HepG2 (cell line): ENCODE data around the gene CLDN7. TPM values are rescaled to one million over a fixed set of nuclear protein-coding genes. Genes with fewer than 3 reads are reported as not detected.

ENCODE experiments used
- CCDC6 ChIP-seq: sonication (generic); formaldehyde crosslinking; IDR thresholded peaks from 2 replicates; pipeline ENCODE4 v1.8.1; 2022; ENCODE audit warnings: mild to moderate bottlenecking, missing genetic modification reagents, moderate library complexity
- CEBPG ChIP-seq: IDR thresholded peaks from 2 replicates; pipeline ENCODE4 v1.6.1; 2016
- CHCHD3 ChIP-seq: sonication (generic); formaldehyde crosslinking; IDR thresholded peaks from 2 replicates; pipeline ENCODE4 v1.8.0; 2022; ENCODE audit warnings: mild to moderate bottlenecking, missing genetic modification reagents, moderate library complexity
- MED1 ChIP-seq: sonication (generic); formaldehyde crosslinking; IDR thresholded peaks from 2 replicates; pipeline ENCODE4 v1.4.0; 2020; ENCODE audit warnings: missing genetic modification reagents
- PHF20 ChIP-seq: sonication (generic); formaldehyde crosslinking; IDR thresholded peaks from 2 replicates; pipeline ENCODE4 v1.5.0; 2020; ENCODE audit warnings: mild to moderate bottlenecking, missing genetic modification reagents
- POLR2G ChIP-seq: fragments of 200-400 bp; formaldehyde crosslinking; IDR thresholded peaks from 2 replicates; pipeline ENCODE4 v1.6.1; 2018; ENCODE audit warnings: mild to moderate bottlenecking, low read depth, low read length, moderate library complexity
- SRY ChIP-seq: sonication (generic); formaldehyde crosslinking; IDR thresholded peaks from 2 replicates; pipeline ENCODE4 v1.8.0; 2022; ENCODE audit warnings: mild to moderate bottlenecking, missing genetic modification reagents
- TARDBP ChIP-seq: sonication (generic); formaldehyde crosslinking; IDR thresholded peaks from 2 replicates; pipeline ENCODE4 v1.8.0; 2022; ENCODE audit warnings: mild to moderate bottlenecking, missing genetic modification reagents
- TCF7 ChIP-seq: sonication (generic); IDR thresholded peaks from 2 replicates; pipeline ENCODE4 v1.6.1; 2016; ENCODE audit warnings: antibody characterized with exemption, low read depth
- YEATS4 ChIP-seq: sonication (generic); formaldehyde crosslinking; IDR thresholded peaks from 2 replicates; pipeline ENCODE4 v1.4.0; 2020; ENCODE audit warnings: missing genetic modification reagents, borderline replicate concordance
- ZC3H13 ChIP-seq: sonication (generic); formaldehyde crosslinking; IDR thresholded peaks from 2 replicates; pipeline ENCODE4 v1.8.1; 2023; ENCODE audit warnings: mild to moderate bottlenecking, missing genetic modification reagents, moderate library complexity
- ZNF160 ChIP-seq: sonication (generic); formaldehyde crosslinking; IDR thresholded peaks from 2 replicates; pipeline ENCODE4 v1.8.0; 2022; ENCODE audit warnings: mild to moderate bottlenecking, inconsistent platforms, missing genetic modification reagents
- ZNF329 ChIP-seq: sonication (generic); formaldehyde crosslinking; IDR thresholded peaks from 2 replicates; pipeline ENCODE4 v1.9.0; 2021; ENCODE audit warnings: low read depth, mild to moderate bottlenecking, missing genetic modification reagents
- ZNF432 ChIP-seq: sonication (generic); formaldehyde crosslinking; IDR thresholded peaks from 2 replicates; pipeline ENCODE4 v1.5.0; 2020; ENCODE audit warnings: missing genetic modification reagents, mild to moderate bottlenecking, borderline replicate concordance
- ZNF589 ChIP-seq: sonication (generic); formaldehyde crosslinking; conservative IDR thresholded peaks from 2 replicates; pipeline ENCODE4 v1.8.0; 2022; ENCODE audit warnings: mild to moderate bottlenecking, moderate library complexity, missing genetic modification reagents
- polyA plus RNA-seq, 8 experiments: library from polyadenylated mRNA; depleted of rRNA in 3 of 8; stranded (reverse) in 7 of 8; unstranded in 1 of 8; fragments of >200 nt; fragmentation: Illumina TruSeq in 4 of 8; extraction: Trizol in 4 of 8; gene quantifications; 2 replicates each; pipeline versions ENCODE4 v1.2.1 to v1.2.3, GENCODE V29; 2011 to 2016; ENCODE audit warnings: low read depth in 4 of 8, missing spikeins in 1 of 8, mixed read lengths in 1 of 8; ENCODE audit not compliant: insufficient read depth in 1 of 8
- total RNA-seq, 5 experiments: library from RNA; depleted of rRNA; stranded (reverse); fragments of >200 nt; fragmentation: Illumina TruSeq; extraction: Trizol; gene quantifications; 2 replicates each; pipeline ENCODE4 v1.2.3, GENCODE V29; 2016; ENCODE audit warnings: low read depth in 1 of 5
- TF ChIP-seq, protein P1 (sequence below), 2 experiments: sonication (generic) in 1 of 2; formaldehyde crosslinking in 1 of 2; IDR thresholded peaks; 2 replicates each; pipeline versions ENCODE4 v1.4.0 to v1.6.1; 2018 to 2020; ENCODE audit warnings: missing genetic modification reagents in 2 of 2, borderline replicate concordance in 1 of 2, low read depth in 1 of 2, mild to moderate bottlenecking in 1 of 2, missing biosample characterization in 1 of 2
- TF ChIP-seq, protein P2 (sequence below): sonication (generic); formaldehyde crosslinking; IDR thresholded peaks from 2 replicates; pipeline ENCODE4 v1.4.0; 2020; ENCODE audit warnings: missing genetic modification reagents
- TF ChIP-seq, protein P3 (sequence below): sonication (generic); formaldehyde crosslinking; IDR thresholded peaks from 2 replicates; pipeline ENCODE4 v1.4.0; 2020; ENCODE audit warnings: low read depth, mild to moderate bottlenecking, missing genetic modification reagents
- TF ChIP-seq, protein P4 (sequence below): IDR thresholded peaks from 2 replicates; pipeline ENCODE4 v1.6.1; 2016; ENCODE audit warnings: low read depth, control low read depth
- TF ChIP-seq, protein P5 (sequence below): sonication (generic); formaldehyde crosslinking; IDR thresholded peaks from 2 replicates; pipeline ENCODE4 v1.5.0; 2020; ENCODE audit warnings: mild to moderate bottlenecking, missing genetic modification reagents

The CLDN7 gene
- total and polyA plus RNA-seq, 2 of the 13 experiments (the other 11 are each of a cell fraction or from before 2014, with no cell fraction given): not detected

DNA sequence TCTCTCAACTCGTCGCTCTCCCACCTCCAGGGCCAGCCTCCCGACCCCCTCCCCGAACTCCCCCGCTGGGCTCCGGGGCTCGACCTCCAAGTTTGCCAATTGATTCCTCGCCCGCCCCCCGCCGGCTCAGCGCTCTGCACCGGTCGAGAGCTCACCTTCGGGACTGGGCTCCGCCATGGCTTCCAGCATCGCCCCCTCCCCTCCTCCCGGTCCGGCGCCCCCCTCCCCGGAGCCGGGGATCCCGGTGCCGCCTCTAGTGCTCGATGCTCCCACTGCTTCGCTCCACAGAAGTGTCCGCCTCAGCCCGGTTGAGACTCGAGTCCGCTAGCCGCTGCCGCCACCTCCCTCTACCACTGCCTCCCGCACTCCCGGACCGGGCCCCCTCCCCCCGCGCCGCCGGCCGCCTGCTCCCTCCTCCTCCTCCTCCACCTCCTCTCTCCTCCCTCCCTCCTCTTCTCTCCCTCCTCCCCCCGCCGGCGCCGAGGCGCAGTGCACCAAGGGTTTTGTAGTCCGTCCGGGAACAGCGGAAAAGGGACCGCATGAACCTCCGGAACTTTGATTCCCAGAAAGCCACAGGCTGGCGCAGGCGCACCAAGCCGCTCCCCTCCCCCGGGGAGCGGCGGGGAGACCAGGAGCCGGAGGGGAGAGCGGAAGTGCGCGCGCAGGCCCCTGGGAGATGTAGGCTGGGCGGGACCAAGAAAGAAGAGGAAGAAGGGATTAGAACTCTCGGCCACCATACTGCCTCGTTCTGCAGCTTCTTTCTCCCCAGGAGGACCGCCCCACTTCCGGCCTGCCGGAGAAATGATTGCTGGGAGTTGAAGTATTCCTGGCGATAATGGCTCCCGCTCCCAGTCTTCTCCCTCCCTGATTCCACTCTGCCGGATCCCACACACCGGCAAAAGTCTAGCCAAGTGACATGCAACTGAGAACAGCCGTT lies 22.9 kb downstream of the CLDN7 start, which contains the start of gene PHF23 (continued):
- TF ChIP-seq, protein P1, sequence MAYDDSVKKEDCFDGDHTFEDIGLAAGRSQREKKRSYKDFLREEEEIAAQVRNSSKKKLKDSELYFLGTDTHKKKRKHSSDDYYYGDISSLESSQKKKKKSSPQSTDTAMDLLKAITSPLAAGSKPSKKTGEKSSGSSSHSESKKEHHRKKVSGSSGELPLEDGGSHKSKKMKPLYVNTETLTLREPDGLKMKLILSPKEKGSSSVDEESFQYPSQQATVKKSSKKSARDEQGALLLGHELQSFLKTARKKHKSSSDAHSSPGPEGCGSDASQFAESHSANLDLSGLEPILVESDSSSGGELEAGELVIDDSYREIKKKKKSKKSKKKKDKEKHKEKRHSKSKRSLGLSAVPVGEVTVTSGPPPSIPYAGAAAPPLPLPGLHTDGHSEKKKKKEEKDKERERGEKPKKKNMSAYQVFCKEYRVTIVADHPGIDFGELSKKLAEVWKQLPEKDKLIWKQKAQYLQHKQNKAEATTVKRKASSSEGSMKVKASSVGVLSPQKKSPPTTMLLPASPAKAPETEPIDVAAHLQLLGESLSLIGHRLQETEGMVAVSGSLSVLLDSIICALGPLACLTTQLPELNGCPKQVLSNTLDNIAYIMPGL (CRISPR knock-in tag; IDR thresholded peaks at IDR 0.05; ENCODE audit: borderline replicate concordance in 1 of 2, low read depth in 1 of 2): peak; percentile 37 to 45; a peak in 2 of 4 replicates
- TF ChIP-seq TARDBP (CRISPR knock-in tag) (peak; percentile 91), ZNF160 (CRISPR knock-in tag) (no peak; the same call in 1 of the 2 replicates), ZNF432 (CRISPR knock-in tag) (no peak), MED1 (CRISPR knock-in tag) (peak; percentile 41; the same call in 1 of the 2 replicates), ZC3H13 (CRISPR knock-in tag) (peak; percentile 65; the same call in 1 of the 2 replicates), CHCHD3 (CRISPR knock-in tag) (no peak), SRY (no peak), ZNF329 (CRISPR knock-in tag) (no peak), ZNF589 (CRISPR knock-in tag) (no peak), CEBPG (CRISPR knock-in tag) (no peak), CCDC6 (CRISPR knock-in tag) (peak; percentile 17; the same call in 1 of the 2 replicates), TCF7 (no peak), PHF20 (CRISPR knock-in tag) (0 out of 2 replicates have a peak, but pooled peaks have one; percentile 22), YEATS4 (peak; percentile 24; the same call in 1 of the 2 replicates), POLR2G (peak; percentile 80)
- TF ChIP-seq, protein P2, sequence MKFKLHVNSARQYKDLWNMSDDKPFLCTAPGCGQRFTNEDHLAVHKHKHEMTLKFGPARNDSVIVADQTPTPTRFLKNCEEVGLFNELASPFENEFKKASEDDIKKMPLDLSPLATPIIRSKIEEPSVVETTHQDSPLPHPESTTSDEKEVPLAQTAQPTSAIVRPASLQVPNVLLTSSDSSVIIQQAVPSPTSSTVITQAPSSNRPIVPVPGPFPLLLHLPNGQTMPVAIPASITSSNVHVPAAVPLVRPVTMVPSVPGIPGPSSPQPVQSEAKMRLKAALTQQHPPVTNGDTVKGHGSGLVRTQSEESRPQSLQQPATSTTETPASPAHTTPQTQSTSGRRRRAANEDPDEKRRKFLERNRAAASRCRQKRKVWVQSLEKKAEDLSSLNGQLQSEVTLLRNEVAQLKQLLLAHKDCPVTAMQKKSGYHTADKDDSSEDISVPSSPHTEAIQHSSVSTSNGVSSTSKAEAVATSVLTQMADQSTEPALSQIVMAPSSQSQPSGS: 0 out of 2 replicates have a peak, but pooled peaks have one; percentile 53
- TF ChIP-seq, protein P3, sequence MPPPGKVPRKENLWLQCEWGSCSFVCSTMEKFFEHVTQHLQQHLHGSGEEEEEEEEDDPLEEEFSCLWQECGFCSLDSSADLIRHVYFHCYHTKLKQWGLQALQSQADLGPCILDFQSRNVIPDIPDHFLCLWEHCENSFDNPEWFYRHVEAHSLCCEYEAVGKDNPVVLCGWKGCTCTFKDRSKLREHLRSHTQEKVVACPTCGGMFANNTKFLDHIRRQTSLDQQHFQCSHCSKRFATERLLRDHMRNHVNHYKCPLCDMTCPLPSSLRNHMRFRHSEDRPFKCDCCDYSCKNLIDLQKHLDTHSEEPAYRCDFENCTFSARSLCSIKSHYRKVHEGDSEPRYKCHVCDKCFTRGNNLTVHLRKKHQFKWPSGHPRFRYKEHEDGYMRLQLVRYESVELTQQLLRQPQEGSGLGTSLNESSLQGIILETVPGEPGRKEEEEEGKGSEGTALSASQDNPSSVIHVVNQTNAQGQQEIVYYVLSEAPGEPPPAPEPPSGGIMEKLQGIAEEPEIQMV (CRISPR knock-in tag): peak; percentile 20; the same call in 1 of the 2 replicates
- TF ChIP-seq, protein P4, sequence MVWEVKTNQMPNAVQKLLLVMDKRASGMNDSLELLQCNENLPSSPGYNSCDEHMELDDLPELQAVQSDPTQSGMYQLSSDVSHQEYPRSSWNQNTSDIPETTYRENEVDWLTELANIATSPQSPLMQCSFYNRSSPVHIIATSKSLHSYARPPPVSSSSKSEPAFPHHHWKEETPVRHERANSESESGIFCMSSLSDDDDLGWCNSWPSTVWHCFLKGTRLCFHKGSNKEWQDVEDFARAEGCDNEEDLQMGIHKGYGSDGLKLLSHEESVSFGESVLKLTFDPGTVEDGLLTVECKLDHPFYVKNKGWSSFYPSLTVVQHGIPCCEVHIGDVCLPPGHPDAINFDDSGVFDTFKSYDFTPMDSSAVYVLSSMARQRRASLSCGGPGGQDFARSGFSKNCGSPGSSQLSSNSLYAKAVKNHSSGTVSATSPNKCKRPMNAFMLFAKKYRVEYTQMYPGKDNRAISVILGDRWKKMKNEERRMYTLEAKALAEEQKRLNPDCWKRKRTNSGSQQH (CRISPR knock-in tag): peak; percentile 53
- TF ChIP-seq, protein P5, sequence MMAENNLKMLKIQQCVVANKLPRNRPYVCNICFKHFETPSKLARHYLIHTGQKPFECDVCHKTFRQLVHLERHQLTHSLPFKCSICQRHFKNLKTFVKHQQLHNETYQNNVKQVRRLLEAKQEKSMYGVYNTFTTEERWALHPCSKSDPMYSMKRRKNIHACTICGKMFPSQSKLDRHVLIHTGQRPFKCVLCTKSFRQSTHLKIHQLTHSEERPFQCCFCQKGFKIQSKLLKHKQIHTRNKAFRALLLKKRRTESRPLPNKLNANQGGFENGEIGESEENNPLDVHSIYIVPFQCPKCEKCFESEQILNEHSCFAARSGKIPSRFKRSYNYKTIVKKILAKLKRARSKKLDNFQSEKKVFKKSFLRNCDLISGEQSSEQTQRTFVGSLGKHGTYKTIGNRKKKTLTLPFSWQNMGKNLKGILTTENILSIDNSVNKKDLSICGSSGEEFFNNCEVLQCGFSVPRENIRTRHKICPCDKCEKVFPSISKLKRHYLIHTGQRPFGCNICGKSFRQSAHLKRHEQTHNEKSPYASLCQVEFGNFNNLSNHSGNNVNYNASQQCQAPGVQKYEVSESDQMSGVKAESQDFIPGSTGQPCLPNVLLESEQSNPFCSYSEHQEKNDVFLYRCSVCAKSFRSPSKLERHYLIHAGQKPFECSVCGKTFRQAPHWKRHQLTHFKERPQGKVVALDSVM: peak; percentile 35; the same call in 1 of the 2 replicates
